ENCODE data around the gene PLXNA2.

Gene PLXNA2

GRCh38 chr1:208040821-208041297 is 203.3 kb downstream of the PLXNA2 start:
- FAIRE-seq (no peak), DNase-seq (ENCODE audit: insufficient read length, low spot score) (no peak)
- TF ChIP-seq POLR2AphosphoS5 (IDR thresholded peaks at IDR 0.05; ENCODE audit: low read depth, low read length) (no peak), POLR2A (IDR thresholded peaks at IDR 0.05; ENCODE audit: low read depth, low read length) (no peak), TAF1 (IDR thresholded peaks at IDR 0.05; ENCODE audit: low read depth, low read length) (no peak), PAX5 (IDR thresholded peaks at IDR 0.05; ENCODE audit: insufficient read depth, low read length, severe bottlenecking) (no peak)

GRCh38 chr1:208039536-208040332 is 204.4 kb downstream of the PLXNA2 start:
- TF ChIP-seq SPI1 (IDR thresholded peaks at IDR 0.05; ENCODE audit: low read depth, low read length) (no peak), PAX5 (IDR thresholded peaks at IDR 0.05; ENCODE audit: insufficient read depth, low read length, severe bottlenecking) (no peak), POU2F2 (IDR thresholded peaks at IDR 0.05; ENCODE audit: low read depth, low read length) (no peak), TAF1 (IDR thresholded peaks at IDR 0.05; ENCODE audit: low read depth, low read length) (no peak), POLR2A (IDR thresholded peaks at IDR 0.05; ENCODE audit: low read depth, low read length) (no peak), POLR2AphosphoS5 (IDR thresholded peaks at IDR 0.05; ENCODE audit: low read depth, low read length) (no peak)
- DNase-seq (ENCODE audit: insufficient read length, low spot score), result no peak
- FAIRE-seq, result no peak

GRCh38 chr1:208038303-208038702 is 205.9 kb downstream of the PLXNA2 start:
- FAIRE-seq (no peak), DNase-seq (ENCODE audit: insufficient read length, low spot score) (no peak)
- TF ChIP-seq PAX5 (IDR thresholded peaks at IDR 0.05; ENCODE audit: insufficient read depth, low read length, severe bottlenecking) (no peak), TAF1 (IDR thresholded peaks at IDR 0.05; ENCODE audit: low read depth, low read length) (no peak), POLR2AphosphoS5 (IDR thresholded peaks at IDR 0.05; ENCODE audit: low read depth, low read length) (no peak), POLR2A (IDR thresholded peaks at IDR 0.05; ENCODE audit: low read depth, low read length) (no peak), SPI1 (IDR thresholded peaks at IDR 0.05; ENCODE audit: low read depth, low read length) (no peak), POU2F2 (IDR thresholded peaks at IDR 0.05; ENCODE audit: low read depth, low read length) (no peak)

- FAIRE-seq (no peak), DNase-seq (ENCODE audit: insufficient read length, low spot score) (no peak)
- TF ChIP-seq POLR2AphosphoS5 (IDR thresholded peaks at IDR 0.05; ENCODE audit: low read depth, low read length) (no peak), SPI1 (IDR thresholded peaks at IDR 0.05; ENCODE audit: low read depth, low read length) (no peak), POLR2A (IDR thresholded peaks at IDR 0.05; ENCODE audit: low read depth, low read length) (no peak), PAX5 (IDR thresholded peaks at IDR 0.05; ENCODE audit: insufficient read depth, low read length, severe bottlenecking) (no peak), POU2F2 (IDR thresholded peaks at IDR 0.05; ENCODE audit: low read depth, low read length) (no peak)
Measured at GRCh38 chr1:208036918-208037766, 207.0 kb downstream of the PLXNA2 start.

GRCh38 chr1:208036106-208036808 is 207.9 kb downstream of the PLXNA2 start:
- peak; percentile 35 for DNase-seq (ENCODE audit: insufficient read length, low spot score)
- peak; percentile 28 for FAIRE-seq
- TF ChIP-seq TAF1 (IDR thresholded peaks at IDR 0.05; ENCODE audit: low read depth, low read length) (no peak), PAX5 (IDR thresholded peaks at IDR 0.05; ENCODE audit: insufficient read depth, low read length, severe bottlenecking) (no peak), SPI1 (IDR thresholded peaks at IDR 0.05; ENCODE audit: low read depth, low read length) (no peak), POLR2AphosphoS5 (IDR thresholded peaks at IDR 0.05; ENCODE audit: low read depth, low read length) (no peak), POLR2A (IDR thresholded peaks at IDR 0.05; ENCODE audit: low read depth, low read length) (no peak), POU2F2 (IDR thresholded peaks at IDR 0.05; ENCODE audit: low read depth, low read length) (no peak)

- DNase-seq (ENCODE audit: insufficient read length, low spot score) (no peak), FAIRE-seq (no peak)
- TF ChIP-seq TAF1 (IDR thresholded peaks at IDR 0.05; ENCODE audit: low read depth, low read length) (no peak), POLR2A (IDR thresholded peaks at IDR 0.05; ENCODE audit: low read depth, low read length) (no peak), POU2F2 (IDR thresholded peaks at IDR 0.05; ENCODE audit: low read depth, low read length) (no peak), POLR2AphosphoS5 (IDR thresholded peaks at IDR 0.05; ENCODE audit: low read depth, low read length) (no peak), SPI1 (IDR thresholded peaks at IDR 0.05; ENCODE audit: low read depth, low read length) (no peak), PAX5 (IDR thresholded peaks at IDR 0.05; ENCODE audit: insufficient read depth, low read length, severe bottlenecking) (no peak)
Measured at GRCh38 chr1:208034135-208034534, 210.0 kb downstream of the PLXNA2 start.

- DNase-seq (ENCODE audit: insufficient read length, low spot score) (no peak), FAIRE-seq (no peak)
- TF ChIP-seq POLR2A (IDR thresholded peaks at IDR 0.05; ENCODE audit: low read depth, low read length), result no peak
- no peak for TF ChIP-seq POU2F2 (IDR thresholded peaks at IDR 0.05; ENCODE audit: low read depth, low read length)
Measured at GRCh38 chr1:208033236-208033635, 210.9 kb downstream of the PLXNA2 start.

- no peak for DNase-seq (ENCODE audit: insufficient read length, low spot score)
- no peak for TF ChIP-seq POU2F2 (IDR thresholded peaks at IDR 0.05; ENCODE audit: low read depth, low read length)
- no peak for TF ChIP-seq TAF1 (IDR thresholded peaks at IDR 0.05; ENCODE audit: low read depth, low read length)
- no peak for TF ChIP-seq PAX5 (IDR thresholded peaks at IDR 0.05; ENCODE audit: insufficient read depth, low read length, severe bottlenecking)
- TF ChIP-seq POLR2AphosphoS5 (IDR thresholded peaks at IDR 0.05; ENCODE audit: low read depth, low read length), result no peak
- TF ChIP-seq POLR2A (IDR thresholded peaks at IDR 0.05; ENCODE audit: low read depth, low read length), result no peak
- no peak for TF ChIP-seq SPI1 (IDR thresholded peaks at IDR 0.05; ENCODE audit: low read depth, low read length)
- FAIRE-seq, result no peak
Measured at GRCh38 chr1:208031932-208032320, 212.3 kb downstream of the PLXNA2 start.

Measured in GM12891 (cell line).